GM19438 (cell line): ENCODE results near the gene GALM.
"Not testable (repeated sequence)": the region's sequence is repeated elsewhere in the genome, so short reads cannot be mapped to it uniquely, and the experiment has no call there.

Experiments used
- ATAC-seq: cut with Tn5 transposase; IDR thresholded peaks from one replicate; pipeline ENCODE4 v1.9.1; 2021; ENCODE audit warnings: low read depth; ENCODE audit not compliant: unreplicated experiment

The GALM gene

DNA sequence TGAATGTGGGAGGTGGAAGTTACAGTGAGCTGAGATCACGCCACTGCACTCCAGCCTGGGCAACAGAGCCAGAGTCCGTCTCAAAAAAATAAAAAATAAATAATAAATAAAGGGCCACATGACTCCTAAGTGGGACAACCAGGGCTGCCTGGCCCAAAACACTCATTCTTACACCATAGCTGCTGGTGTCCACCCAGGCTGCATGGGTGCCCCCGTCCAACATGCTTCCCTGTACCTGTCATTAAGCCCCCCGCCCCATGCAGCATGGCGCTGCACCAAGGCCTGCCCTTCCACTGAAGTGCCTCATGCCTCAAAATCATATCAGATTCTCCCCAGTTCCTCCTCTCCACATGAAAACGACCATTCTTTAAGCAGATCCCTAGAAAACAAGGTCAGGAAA, 10.8 kb downstream of the GALM start:
- no peak for ATAC-seq

DNA sequence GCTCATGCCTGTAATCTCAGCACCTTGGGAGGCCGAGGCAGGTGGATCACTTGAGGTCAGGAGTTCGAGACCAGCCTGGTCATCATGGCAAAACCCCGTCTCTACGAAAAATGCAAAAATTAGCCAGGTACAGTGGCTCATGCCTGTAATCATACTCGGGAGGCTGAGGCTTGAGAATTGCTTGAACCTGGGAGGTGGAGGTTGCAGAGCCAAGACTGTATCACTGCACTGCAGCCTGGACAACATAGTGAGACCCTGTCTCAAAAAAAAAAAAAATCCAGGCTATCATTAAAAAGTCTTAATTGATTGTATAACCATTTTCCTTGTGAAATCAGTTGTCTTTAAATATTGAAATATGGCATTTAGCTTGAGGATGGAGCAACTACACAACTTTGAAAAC, 15.0 kb downstream of the GALM start:
- not testable (repeated sequence) for ATAC-seq

DNA sequence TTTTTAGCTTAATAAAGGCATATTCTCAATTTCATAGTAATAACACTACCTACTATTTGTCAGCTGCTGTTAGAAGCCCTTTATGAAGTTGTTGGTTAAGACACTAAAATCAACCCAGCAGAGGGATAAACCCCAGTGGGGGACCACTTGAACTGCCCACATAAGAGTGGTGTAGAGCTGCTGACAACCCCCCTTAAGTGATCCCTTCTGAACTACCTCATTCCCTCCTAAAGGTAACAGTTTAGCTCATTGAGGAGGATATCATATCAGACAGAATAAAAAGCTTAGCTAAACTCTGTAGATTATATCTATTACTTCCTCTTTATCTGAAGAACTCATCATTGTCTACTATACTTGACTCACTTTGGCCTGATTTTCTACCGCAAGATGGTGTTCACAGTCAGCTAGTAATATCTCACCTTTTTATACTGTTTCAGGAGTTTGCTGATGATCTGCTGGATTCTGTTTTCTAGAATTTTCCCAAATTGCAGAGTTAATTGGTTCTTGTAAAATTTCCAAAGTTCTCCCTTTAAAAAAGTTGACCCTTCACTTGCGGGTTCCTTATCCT, 16.2 kb downstream of the GALM start:
- ATAC-seq: no peak

DNA sequence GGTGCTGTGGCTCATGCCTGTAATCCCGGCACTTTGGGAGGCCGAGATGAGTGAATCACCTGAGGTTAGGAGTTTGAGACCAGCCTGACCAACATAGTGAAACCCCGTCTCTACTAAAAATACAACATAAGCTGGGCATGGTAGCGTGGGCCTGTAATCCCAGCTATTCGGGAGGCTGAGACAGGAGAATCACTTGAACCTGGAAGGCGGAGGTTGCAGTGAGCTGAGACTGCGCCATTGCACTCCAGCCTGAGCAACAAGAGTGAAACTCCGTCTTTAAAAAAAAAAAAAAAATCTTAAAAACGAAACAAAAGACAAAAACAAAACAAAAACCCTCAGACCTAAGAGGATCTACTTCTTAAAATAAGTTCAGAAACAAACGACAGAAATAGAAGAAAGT, 16.7 kb downstream of the GALM start:
- not testable (repeated sequence) for ATAC-seq

DNA sequence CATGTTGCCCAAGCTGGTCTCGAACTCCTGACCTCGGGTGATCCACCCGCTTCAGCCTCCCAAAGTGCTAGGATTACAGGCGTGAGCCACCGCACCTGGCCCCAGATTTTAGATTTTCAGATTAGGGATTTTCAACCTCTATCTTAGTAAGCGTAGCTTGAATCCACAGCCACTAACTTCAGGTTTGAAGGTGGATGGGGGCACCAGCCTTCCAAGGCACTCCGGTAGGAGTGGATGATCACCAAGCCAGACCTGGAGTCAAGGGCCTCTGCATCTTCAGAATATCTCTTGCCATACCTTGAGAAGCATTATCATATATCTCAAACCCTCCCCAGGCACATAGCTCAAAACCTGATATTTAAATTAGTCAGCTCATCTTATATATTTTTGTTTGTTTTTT, 17.9 kb downstream of the GALM start:
- ATAC-seq: no peak

DNA sequence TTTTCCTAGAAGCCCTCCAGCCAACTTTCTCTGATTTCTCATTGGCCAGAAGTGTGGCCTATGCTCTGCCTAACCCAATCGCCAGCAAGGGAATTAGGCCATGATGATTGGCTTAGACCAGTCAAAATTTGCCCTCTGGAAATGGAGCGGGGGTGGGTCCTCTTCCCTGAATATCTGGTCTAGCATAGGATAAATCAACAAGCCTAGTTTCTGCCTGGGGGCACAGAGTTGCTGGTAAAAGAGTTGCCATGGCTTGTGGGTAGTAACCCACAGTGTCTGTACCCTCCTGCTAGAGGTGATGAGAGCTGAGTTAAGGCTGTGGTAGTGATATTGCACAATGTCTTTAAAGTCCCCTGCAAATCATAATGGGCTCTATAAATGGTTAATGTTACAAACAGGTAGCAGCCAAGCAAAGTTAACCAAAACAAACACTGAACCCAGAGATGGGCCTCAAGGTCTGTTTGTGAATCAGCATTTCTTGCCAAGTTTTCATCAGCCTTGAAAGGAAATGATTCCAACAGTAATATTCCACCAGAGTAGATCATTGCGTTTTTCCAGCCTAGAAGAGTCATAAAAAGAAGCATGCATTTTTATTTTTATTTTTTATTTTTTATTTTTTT, 19.3 kb downstream of the GALM start:
- ATAC-seq: no peak

DNA sequence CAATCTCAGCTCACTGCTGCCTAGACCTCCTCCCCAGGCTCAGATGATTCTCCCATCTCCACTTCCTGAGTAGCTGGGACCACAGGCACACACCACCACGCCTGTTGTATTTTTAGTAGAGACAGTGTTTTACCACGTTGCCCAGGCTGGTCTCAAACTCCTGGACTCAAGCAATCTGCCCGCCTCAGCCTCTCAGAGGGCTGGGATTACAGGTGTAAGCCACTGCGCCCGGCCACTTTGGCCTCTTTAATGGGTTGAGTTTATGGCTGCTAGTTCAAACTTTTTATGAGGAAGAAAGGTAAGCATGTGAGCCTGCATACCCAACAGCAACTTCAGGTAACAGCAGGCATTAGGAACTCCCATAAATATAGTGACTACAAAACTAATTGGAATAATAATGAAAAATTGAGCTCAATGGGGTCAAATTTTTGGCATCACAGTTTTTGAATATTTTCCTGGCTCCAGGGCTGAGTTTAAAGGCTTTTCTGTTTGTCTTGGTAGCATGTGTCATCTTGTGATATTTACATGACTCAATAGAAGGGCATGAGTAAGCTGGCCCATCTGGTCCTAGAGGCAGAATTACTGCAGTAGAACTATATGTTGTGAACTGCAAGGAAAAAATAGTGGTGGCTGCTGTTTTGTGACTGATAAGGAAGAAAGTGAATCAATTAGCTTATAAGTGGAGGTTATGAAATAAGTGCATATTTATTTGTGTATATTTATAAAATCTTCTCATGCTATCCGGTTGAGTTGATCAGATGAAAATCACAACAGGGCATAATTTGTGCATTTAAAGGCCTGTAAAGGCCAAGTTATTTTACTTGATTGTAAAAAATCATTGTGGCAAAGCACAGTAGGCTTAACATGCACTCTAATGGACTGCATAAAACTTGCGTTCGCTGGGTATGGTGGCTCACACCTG, 24.8 kb downstream of the GALM start:
- no peak for ATAC-seq

DNA sequence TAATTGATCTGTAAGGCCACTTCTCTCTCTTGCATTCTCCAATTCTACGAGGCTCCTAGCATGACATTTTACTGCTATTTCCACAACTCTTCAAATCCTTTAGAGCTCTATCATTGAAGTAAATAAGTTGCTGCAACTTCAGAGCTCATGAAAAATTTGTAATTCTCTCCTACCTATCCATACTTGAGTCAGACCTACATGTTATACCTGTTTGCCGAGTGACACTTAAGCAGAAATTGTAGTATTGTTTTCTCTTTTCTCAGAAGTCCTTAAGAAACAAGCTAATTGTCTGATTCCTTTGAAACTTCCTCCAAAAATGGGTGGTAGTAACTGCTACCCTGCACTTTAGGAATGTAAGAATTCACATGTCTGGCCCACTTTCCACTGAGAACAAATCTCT, 26.1 kb downstream of the GALM start:
- ATAC-seq: no peak

DNA sequence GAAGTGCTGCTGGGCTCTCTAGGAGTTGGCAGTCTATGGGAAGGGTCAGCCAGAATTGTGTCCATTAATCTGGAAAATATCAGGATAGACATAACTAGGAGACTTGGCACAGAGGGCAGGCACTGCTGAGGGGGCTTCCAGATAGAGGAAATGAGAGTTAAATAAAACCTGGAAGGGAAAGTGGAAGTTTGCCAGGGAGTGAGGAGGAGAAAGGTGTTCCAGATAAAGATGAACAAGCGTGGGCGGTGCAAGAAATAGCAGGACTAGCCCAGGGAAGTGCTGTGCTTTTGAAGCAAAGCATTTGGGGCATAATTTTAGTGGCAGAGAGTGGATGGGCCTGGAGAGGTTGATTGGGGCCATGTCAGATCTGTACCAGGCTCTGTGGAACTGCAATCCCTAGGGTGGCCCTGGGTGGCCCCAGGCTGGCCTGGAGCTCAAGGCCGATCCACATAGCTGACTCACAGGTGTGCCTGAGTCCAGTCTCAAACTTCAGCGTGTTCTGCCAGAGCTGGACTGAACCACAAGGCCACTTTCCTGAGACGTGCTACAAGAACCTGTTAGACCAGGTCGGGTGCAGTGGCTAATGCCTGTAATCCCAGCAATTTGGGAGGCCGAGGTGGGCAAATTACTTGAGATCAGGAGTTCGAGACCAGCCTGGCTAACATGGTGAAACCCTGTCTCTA, 26.9 kb downstream of the GALM start:
- ATAC-seq: no peak

DNA sequence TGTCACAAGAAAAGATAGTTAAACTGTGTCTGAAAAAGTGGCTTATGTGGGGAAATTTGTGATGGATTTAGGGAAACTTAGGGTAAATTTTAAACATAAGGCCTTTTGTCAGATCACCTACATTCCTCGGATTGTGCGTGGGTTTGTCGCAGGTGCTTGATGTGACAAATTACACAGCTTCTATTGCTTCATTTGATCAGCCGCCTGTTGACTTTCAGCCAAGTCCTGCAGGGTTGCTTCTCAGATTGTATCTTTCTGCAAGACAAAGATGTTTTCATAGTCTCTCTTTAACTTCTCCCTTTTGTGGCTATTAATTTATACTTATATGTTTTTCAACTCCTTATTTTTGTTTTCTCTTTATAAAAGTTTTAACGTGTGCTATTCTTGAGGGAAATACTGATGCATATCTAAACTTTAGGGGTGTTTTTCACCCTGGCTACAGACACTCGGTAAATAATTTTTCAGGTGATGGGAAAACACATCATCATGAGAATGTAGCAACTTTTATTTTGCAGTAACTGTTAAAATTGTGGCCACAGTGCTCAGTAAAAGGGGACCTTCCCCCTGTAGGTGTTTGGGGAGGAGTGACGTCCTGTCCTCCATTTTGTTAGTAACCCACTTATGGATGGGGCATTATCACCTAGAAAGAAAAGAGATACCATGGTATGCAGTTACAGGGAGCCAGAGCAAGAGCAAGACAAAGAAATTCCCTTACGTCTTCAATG, 31.4 kb downstream of the GALM start:
- ATAC-seq: no peak

DNA sequence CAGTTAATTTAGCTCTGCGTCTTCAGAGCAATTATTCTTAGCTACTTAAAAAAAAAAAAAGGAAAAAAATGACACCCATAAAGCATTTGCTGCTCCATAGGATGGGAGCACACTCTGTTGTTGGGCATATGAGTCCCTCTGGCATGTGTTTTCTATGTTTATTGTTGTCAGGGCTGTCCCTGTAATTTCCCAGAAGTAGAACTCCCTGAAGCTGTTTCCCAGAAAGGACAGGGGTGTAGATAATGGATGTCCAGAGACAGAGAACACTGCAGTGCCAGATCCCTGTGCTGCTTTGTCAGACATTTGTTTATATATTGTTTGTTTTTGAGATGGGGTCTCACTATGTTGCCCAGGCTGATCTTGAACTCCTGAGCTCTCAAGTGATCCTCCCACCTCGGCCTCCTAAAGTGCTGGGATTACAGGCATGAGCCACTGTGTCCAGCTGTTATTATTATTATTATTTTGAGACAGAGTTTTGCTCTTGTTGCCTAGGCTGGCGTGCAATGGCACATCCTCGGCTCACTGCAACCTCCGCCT, 32.6 kb downstream of the GALM start:
- no peak for ATAC-seq

DNA sequence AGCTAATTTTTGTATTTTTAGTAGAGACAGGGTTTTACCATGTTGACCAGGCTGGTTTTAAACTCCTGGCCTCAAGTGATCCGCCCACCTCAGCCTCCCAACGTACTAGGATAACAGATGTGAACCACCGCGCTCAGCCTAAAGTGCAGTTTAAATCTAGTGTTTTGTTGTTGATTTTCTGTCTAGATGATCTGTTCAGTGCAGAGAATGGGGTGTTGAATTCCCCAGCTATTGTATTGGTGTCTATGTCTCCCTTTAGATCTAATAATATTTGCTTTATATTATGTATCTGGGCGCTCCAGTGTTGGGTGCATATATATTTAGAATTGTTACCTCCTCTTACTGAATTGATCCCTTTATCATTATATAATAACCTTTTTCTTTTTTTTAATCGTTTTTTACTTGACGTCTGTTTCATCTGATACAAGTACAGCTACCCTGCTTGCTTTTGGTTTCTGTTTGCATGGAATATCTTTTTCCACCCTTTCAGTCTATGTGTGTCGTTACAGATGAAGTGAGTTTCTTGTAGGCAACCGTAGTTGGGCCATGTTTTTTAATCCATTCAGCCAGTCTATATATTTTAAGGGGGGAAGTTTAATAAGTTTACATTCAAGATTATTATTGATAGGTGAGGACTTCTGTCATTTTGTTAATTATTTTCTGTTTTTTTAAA, 34.3 kb downstream of the GALM start:
- no peak for ATAC-seq

DNA sequence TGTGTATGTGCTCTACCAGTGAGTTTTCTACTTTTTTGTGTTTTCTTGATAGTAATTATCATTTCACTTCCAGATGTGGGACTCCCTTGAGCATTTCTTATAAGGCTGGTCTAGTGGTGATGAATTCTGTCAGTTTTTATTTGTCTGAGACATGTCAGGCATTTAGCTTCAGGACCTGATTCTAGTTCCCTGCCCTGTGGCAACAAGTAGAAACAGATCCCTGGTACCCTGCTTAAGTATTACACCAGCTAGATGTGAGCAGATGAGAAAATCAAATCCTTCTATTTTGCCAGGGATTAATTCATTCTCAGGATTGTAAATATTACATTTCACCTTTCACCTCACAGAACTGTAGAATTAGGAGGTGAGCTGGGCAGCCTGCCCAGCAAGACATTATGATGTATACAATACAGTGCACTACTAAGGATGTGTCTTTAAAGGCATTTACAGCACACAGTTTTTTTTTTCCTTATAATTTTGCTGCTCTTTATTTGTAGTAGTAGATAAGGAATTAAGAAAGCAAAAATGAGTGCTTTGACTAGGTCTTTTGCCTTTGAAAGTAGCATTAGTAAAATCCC, 35.1 kb downstream of the GALM start:
- no peak for ATAC-seq

DNA sequence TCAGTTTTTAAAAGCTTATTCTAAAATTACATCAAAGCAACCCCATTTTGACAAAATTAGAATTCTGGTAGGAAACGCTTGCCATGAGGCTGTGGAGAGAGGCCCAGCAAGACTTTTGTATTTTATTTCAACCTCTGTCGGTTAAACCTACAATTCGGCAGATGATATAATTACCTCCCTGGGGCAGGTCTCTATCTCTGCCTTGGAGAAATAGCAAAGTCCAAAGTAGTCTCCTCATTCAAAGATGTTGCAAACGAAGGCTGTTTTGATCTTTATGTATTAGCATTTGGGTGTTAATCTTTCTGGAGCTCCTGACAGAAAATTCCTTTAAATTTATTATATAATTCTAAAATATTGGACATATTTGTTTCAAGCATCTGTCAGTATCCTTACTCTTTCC, 35.6 kb downstream of the GALM start:
- no peak for ATAC-seq

DNA sequence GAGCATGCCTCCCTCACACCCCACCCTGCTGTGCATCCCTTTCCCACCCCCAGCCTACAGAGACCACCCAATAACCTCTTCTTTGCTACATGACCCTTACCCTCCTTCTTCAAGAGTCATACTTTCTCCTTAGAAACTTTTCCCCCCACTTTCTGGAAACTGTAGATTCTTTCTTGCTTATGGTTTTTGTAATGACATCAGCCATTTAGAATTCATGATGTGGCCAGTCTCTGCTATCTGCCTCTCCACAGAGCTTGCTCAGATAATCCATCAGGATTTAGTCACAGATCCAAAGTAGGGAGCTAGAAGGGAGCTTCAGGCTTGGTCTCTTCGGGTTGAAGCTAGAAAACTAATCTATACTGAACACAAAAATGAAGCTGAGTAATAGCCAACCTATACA, 36.5 kb downstream of the GALM start:
- ATAC-seq: no peak

DNA sequence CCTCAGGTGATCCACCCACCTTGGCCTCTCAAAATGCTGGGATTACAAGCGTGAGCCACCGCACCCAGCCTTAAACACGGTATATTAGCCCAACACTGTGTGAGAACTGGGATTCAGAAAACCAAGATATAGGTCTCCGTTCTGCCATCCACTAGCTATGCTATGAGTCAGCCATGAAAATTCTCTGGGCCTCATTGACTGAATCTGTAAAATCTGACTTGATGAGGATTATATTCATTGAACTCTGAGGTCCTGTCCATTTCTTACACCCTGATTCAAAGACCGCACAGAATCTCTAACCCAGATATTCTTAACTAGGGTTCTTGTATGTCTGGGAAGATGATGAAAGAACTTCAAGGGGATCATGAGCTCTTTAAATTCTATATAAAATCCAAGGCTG, 37.4 kb downstream of the GALM start:
- ATAC-seq: not testable (repeated sequence)

DNA sequence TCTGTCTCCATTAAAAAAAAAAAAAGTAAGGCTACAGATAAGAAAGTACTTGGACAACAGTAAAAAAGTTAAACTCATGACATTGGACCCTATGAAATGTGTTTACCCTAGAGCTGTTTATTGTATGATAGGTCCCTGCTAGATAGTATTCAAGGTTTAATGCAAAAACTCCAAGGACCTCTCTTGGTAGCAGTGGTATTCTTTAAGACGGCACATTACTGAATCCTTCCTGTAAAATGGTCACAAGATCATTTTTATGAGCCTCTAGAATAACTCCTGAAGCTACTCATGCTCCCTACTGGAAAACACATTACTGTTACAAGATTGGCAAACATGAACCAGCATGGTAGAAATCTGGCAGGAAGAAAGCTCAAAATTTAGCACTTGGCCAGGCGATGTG, 38.8 kb downstream of the GALM start:
- ATAC-seq: no peak

DNA sequence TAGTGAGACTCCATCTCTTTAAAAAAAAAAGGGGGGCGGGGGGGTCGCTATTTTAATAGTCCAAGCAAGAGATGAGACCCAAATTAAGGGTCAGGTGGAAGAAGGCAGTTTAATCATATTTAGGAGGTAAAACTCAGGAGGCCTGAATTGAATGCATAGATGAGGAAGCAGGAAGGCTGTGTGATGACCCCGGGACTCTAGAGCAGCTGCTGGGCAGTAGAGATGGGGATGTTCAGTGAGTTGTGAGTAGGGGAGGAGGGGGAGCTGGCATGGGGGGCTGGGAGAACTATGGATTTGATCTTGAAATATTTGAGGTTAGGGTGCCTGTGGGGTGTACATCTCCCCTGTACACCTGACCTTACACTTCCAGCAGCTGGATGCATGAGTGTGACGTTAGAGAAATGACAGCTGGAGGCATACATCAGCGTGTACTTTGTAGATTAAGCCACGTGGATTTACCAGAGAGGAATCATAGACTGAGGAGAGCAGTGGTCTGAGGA, 41.0 kb downstream of the GALM start:
- ATAC-seq: no peak

DNA sequence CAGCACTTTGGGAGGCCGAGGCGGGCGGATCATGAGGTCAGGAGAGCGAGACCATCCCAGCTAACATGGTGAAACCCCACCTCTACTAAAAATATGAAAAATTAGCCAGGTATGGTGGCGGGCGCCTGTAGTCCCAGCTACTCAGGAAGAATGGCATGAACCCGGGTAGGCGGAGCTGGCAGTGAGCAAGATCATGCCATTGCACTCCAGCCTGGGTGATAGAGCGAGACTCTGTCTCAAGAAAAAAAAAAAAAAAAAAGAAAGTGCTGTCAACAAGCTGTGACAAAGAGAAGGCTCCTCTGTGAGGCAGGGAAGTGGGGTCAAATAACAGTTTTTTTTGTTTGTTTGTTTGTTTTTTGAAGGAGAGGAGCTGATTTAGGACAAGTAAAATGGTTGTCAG, 42.6 kb downstream of the GALM start:
- ATAC-seq: not testable (repeated sequence)
